A549 (cell line): ENCODE results near the gene CFAP65.

Experiments
- EP300 ChIP-seq, 2 experiments: fragments of >200 bp; sonication (Bioruptor Twin); formaldehyde crosslinking; IDR thresholded peaks; 2 replicates in 1 of 2; 3 replicates in 1 of 2; pipeline ENCODE4 v1.6.1; 2016 to 2017
- KDM1A ChIP-seq: fragments of 200-600 bp; sonication (generic); IDR thresholded peaks from 2 replicates; pipeline ENCODE4 v1.6.1; 2016; ENCODE audit warnings: low read depth, mild to moderate bottlenecking
- MAFK ChIP-seq: fragments of 450-650 bp; IDR thresholded peaks from 2 replicates; pipeline ENCODE4 v1.6.1; 2014; ENCODE audit not compliant: partially characterized antibody
- PHF8 ChIP-seq: fragments of 200-600 bp; sonication (generic); IDR thresholded peaks from 2 replicates; pipeline ENCODE4 v1.6.1; 2016; ENCODE audit warnings: low read depth, mild to moderate bottlenecking, antibody characterized with exemption, moderate library complexity, borderline replicate concordance
- POLR2A ChIP-seq: IDR thresholded peaks from 2 replicates; pipeline ENCODE4 v1.6.1; 2012; ENCODE audit warnings: mild to moderate bottlenecking, low read length
- RAD21 ChIP-seq, 2 experiments: fragments of >200 bp in 1 of 2; sonication (Bioruptor Twin) in 1 of 2; formaldehyde crosslinking in 1 of 2; IDR thresholded peaks in 1 of 2; conservative IDR thresholded peaks in 1 of 2; 2 replicates in 1 of 2; 3 replicates in 1 of 2; pipeline ENCODE4 v1.6.1; 2012 to 2018; ENCODE audit warnings: inconsistent platforms in 1 of 2
- RFX5 ChIP-seq: fragments of 450-650 bp; IDR thresholded peaks from 2 replicates; pipeline ENCODE4 v1.7.1; 2014; ENCODE audit warnings: antibody characterized with exemption, mild to moderate bottlenecking, moderate library complexity
- TF ChIP-seq, protein P1 (sequence below): IDR thresholded peaks from 2 replicates; pipeline ENCODE4 v1.6.1; 2012; ENCODE audit warnings: low read depth, borderline replicate concordance
- TF ChIP-seq, protein P2 (sequence below): fragments of >200 bp; sonication (Bioruptor Twin); formaldehyde crosslinking; IDR thresholded peaks from 3 replicates; pipeline ENCODE4 v1.5.1; 2016
- TF ChIP-seq, protein P3 (sequence below): fragments of 200-600 bp; sonication (generic); IDR thresholded peaks from 2 replicates; pipeline ENCODE4 v1.6.1; 2016; ENCODE audit warnings: antibody characterized with exemption, mild to moderate bottlenecking, moderate library complexity
- TF ChIP-seq, protein P4 (sequence below): fragments of 150-350 bp; IDR thresholded peaks from 2 replicates; pipeline ENCODE4 v1.6.1; 2014; ENCODE audit warnings: low read depth, mild to moderate bottlenecking, low read length

DNA sequence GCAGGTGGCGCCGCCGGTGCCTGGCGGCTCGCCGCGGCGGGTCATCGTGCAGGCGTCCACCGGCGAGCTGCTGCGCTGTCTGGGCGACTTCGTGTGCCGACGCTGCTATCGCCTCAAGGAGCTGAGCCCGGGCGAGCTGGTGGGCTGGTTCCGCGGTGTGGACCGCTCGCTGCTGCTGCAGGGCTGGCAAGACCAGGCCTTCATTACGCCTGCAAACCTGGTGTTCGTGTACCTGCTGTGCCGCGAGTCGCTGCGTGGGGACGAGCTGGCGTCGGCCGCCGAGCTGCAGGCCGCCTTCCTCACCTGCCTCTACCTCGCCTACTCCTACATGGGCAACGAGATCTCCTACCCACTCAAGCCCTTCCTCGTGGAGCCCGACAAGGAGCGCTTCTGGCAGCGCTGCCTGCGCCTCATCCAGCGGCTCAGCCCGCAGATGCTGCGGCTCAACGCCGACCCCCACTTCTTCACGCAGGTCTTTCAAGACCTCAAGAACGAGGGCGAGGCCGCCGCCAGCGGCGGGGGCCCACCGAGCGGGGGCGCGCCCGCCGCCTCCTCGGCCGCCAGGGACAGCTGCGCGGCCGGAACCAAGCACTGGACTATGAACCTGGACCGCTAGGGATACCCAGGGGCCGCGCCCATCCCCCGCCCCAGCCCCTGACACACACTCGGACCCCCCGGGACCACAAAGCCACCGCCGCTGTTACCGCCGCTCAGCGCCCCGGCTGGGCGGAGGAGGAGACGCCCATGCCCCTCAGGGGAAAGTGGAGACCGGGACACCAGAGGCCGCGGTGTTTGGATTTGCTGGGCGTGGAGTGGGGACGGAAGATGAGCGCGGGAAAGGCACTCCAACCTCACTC is 80.8 kb downstream of the CFAP65 start:
- TF ChIP-seq, protein P1, sequence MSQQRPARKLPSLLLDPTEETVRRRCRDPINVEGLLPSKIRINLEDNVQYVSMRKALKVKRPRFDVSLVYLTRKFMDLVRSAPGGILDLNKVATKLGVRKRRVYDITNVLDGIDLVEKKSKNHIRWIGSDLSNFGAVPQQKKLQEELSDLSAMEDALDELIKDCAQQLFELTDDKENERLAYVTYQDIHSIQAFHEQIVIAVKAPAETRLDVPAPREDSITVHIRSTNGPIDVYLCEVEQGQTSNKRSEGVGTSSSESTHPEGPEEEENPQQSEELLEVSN: no peak
- TF ChIP-seq, protein P2, sequence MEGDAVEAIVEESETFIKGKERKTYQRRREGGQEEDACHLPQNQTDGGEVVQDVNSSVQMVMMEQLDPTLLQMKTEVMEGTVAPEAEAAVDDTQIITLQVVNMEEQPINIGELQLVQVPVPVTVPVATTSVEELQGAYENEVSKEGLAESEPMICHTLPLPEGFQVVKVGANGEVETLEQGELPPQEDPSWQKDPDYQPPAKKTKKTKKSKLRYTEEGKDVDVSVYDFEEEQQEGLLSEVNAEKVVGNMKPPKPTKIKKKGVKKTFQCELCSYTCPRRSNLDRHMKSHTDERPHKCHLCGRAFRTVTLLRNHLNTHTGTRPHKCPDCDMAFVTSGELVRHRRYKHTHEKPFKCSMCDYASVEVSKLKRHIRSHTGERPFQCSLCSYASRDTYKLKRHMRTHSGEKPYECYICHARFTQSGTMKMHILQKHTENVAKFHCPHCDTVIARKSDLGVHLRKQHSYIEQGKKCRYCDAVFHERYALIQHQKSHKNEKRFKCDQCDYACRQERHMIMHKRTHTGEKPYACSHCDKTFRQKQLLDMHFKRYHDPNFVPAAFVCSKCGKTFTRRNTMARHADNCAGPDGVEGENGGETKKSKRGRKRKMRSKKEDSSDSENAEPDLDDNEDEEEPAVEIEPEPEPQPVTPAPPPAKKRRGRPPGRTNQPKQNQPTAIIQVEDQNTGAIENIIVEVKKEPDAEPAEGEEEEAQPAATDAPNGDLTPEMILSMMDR: no peak
- TF ChIP-seq, protein P3, sequence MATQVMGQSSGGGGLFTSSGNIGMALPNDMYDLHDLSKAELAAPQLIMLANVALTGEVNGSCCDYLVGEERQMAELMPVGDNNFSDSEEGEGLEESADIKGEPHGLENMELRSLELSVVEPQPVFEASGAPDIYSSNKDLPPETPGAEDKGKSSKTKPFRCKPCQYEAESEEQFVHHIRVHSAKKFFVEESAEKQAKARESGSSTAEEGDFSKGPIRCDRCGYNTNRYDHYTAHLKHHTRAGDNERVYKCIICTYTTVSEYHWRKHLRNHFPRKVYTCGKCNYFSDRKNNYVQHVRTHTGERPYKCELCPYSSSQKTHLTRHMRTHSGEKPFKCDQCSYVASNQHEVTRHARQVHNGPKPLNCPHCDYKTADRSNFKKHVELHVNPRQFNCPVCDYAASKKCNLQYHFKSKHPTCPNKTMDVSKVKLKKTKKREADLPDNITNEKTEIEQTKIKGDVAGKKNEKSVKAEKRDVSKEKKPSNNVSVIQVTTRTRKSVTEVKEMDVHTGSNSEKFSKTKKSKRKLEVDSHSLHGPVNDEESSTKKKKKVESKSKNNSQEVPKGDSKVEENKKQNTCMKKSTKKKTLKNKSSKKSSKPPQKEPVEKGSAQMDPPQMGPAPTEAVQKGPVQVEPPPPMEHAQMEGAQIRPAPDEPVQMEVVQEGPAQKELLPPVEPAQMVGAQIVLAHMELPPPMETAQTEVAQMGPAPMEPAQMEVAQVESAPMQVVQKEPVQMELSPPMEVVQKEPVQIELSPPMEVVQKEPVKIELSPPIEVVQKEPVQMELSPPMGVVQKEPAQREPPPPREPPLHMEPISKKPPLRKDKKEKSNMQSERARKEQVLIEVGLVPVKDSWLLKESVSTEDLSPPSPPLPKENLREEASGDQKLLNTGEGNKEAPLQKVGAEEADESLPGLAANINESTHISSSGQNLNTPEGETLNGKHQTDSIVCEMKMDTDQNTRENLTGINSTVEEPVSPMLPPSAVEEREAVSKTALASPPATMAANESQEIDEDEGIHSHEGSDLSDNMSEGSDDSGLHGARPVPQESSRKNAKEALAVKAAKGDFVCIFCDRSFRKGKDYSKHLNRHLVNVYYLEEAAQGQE: no peak
- no peak for TF ChIP-seq RFX5
- no peak for TF ChIP-seq MAFK
- TF ChIP-seq KDM1A: no peak
- TF ChIP-seq EP300 (IDR thresholded peaks at IDR 0.05): no peak
- TF ChIP-seq RAD21 (conservative IDR thresholded peaks at IDR 0.05 in 1 of 2, IDR thresholded peaks at IDR 0.05 in 1 of 2): no peak
- no peak for TF ChIP-seq POLR2A
- no peak for TF ChIP-seq PHF8
- TF ChIP-seq, protein P4, sequence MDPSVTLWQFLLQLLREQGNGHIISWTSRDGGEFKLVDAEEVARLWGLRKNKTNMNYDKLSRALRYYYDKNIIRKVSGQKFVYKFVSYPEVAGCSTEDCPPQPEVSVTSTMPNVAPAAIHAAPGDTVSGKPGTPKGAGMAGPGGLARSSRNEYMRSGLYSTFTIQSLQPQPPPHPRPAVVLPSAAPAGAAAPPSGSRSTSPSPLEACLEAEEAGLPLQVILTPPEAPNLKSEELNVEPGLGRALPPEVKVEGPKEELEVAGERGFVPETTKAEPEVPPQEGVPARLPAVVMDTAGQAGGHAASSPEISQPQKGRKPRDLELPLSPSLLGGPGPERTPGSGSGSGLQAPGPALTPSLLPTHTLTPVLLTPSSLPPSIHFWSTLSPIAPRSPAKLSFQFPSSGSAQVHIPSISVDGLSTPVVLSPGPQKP: no peak
